K562 (cell line): ENCODE measurements around the gene TAF4.

ENCODE experiments used
- FOSL1 ChIP-seq: fragments of 200-800 bp; sonication (Bioruptor generic); conservative IDR thresholded peaks from 2 replicates; pipeline ENCODE4 v1.6.1; 2016; ENCODE audit warnings: missing genetic modification characterization, missing compliant biosample characterization
- NCOA2 ChIP-seq, 2 experiments: fragments of 450-650 bp; IDR thresholded peaks; 2 replicates each; pipeline ENCODE4 v1.6.1; 2018; ENCODE audit warnings: mild to moderate bottlenecking in 2 of 2, moderate library complexity in 1 of 2; ENCODE audit not compliant: partially characterized antibody in 2 of 2
- RAD21 ChIP-seq, 2 experiments: fragments of 250-450 bp in 1 of 2; fragments of 450-650 bp in 1 of 2; sonication (Bioruptor Pico) in 1 of 2; formaldehyde crosslinking in 1 of 2; IDR thresholded peaks in 1 of 2; conservative IDR thresholded peaks in 1 of 2; 2 replicates each; pipeline versions ENCODE4 v1.4.0 to v1.8.0; 2020 to 2022; ENCODE audit warnings: mild to moderate bottlenecking in 2 of 2, moderate library complexity in 1 of 2
- RFX5 ChIP-seq: IDR thresholded peaks from 2 replicates; pipeline ENCODE4 v1.6.1; 2011; ENCODE audit warnings: low read depth, mild to moderate bottlenecking, improper control_type of control experiment, low read length
- ZBTB26 ChIP-seq: fragments of 450-650 bp; formaldehyde crosslinking; IDR thresholded peaks from 2 replicates; pipeline ENCODE4 v1.4.0; 2022; ENCODE audit warnings: missing genetic modification characterization
- ZNF143 ChIP-seq: sonication (generic); formaldehyde crosslinking; IDR thresholded peaks from 2 replicates; pipeline ENCODE4 v1.9.0; 2022; ENCODE audit warnings: mild to moderate bottlenecking, missing genetic modification reagents
- TF ChIP-seq, protein P1 (sequence below), 3 experiments: IDR thresholded peaks in 2 of 3; conservative IDR thresholded peaks in 1 of 3; 2 replicates each; pipeline ENCODE4 v1.5.1; 2011 to 2012; ENCODE audit warnings: low read length in 3 of 3, mild to moderate bottlenecking in 3 of 3, control low read depth in 2 of 3, improper control_type of control experiment in 1 of 3, inconsistent platforms in 1 of 3, low read depth in 1 of 3, mixed read lengths in 1 of 3, moderate library complexity in 1 of 3; ENCODE audit not compliant: insufficient read depth in 2 of 3
- TF ChIP-seq, protein P2 (sequence below): fragments of 200-600 bp; sonication (generic); IDR thresholded peaks from one replicate; pipeline ENCODE4 v1.6.1; 2012; ENCODE audit warnings: mild to moderate bottlenecking, low read depth, low read length, inconsistent platforms

DNA sequence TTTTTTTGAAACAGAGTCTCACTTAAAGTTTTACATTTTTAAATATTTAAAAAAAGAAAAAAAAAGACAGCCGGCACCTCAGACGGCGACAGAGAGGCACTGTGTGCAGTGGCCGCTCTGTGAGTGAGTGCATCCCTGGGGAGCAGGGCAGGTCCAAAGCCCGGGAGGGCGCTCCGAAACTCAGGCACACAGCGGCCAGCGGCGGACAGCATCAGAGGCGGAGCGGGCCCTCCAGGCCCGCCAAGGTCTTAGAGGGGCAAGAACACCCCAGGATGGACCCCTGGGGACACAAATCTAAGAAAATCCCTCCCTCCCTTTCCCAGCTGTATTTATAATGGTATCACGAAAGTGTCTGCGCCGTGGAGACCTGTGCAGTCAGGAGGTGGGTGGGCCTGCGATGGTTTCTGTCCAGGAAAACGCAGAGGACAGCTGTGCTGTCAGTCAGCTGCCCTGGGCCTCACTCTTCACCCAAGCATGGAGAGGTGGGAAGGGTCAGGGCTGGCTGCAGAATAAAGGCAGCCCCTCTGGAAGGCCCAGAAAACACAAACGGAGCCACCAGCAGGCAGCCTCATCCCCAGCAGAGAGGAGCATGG is 43.8 kb downstream of the TAF4 start:
- no peak for TF ChIP-seq ZNF143 (CRISPR knock-in tag)
- no peak for TF ChIP-seq RAD21 (CRISPR knock-in tag; conservative IDR thresholded peaks at IDR 0.05 in 1 of 2, IDR thresholded peaks at IDR 0.05 in 1 of 2)
- TF ChIP-seq, protein P1, sequence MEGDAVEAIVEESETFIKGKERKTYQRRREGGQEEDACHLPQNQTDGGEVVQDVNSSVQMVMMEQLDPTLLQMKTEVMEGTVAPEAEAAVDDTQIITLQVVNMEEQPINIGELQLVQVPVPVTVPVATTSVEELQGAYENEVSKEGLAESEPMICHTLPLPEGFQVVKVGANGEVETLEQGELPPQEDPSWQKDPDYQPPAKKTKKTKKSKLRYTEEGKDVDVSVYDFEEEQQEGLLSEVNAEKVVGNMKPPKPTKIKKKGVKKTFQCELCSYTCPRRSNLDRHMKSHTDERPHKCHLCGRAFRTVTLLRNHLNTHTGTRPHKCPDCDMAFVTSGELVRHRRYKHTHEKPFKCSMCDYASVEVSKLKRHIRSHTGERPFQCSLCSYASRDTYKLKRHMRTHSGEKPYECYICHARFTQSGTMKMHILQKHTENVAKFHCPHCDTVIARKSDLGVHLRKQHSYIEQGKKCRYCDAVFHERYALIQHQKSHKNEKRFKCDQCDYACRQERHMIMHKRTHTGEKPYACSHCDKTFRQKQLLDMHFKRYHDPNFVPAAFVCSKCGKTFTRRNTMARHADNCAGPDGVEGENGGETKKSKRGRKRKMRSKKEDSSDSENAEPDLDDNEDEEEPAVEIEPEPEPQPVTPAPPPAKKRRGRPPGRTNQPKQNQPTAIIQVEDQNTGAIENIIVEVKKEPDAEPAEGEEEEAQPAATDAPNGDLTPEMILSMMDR (IDR thresholded peaks at IDR 0.05 in 2 of 3, conservative IDR thresholded peaks at IDR 0.05 in 1 of 3; ENCODE audit: insufficient read depth in 2 of 3, low read depth in 1 of 3, low read length in 3 of 3) = no peak
- no peak for TF ChIP-seq NCOA2 (IDR thresholded peaks at IDR 0.05; ENCODE audit: partially characterized antibody in 2 of 2)
- TF ChIP-seq, protein P2, sequence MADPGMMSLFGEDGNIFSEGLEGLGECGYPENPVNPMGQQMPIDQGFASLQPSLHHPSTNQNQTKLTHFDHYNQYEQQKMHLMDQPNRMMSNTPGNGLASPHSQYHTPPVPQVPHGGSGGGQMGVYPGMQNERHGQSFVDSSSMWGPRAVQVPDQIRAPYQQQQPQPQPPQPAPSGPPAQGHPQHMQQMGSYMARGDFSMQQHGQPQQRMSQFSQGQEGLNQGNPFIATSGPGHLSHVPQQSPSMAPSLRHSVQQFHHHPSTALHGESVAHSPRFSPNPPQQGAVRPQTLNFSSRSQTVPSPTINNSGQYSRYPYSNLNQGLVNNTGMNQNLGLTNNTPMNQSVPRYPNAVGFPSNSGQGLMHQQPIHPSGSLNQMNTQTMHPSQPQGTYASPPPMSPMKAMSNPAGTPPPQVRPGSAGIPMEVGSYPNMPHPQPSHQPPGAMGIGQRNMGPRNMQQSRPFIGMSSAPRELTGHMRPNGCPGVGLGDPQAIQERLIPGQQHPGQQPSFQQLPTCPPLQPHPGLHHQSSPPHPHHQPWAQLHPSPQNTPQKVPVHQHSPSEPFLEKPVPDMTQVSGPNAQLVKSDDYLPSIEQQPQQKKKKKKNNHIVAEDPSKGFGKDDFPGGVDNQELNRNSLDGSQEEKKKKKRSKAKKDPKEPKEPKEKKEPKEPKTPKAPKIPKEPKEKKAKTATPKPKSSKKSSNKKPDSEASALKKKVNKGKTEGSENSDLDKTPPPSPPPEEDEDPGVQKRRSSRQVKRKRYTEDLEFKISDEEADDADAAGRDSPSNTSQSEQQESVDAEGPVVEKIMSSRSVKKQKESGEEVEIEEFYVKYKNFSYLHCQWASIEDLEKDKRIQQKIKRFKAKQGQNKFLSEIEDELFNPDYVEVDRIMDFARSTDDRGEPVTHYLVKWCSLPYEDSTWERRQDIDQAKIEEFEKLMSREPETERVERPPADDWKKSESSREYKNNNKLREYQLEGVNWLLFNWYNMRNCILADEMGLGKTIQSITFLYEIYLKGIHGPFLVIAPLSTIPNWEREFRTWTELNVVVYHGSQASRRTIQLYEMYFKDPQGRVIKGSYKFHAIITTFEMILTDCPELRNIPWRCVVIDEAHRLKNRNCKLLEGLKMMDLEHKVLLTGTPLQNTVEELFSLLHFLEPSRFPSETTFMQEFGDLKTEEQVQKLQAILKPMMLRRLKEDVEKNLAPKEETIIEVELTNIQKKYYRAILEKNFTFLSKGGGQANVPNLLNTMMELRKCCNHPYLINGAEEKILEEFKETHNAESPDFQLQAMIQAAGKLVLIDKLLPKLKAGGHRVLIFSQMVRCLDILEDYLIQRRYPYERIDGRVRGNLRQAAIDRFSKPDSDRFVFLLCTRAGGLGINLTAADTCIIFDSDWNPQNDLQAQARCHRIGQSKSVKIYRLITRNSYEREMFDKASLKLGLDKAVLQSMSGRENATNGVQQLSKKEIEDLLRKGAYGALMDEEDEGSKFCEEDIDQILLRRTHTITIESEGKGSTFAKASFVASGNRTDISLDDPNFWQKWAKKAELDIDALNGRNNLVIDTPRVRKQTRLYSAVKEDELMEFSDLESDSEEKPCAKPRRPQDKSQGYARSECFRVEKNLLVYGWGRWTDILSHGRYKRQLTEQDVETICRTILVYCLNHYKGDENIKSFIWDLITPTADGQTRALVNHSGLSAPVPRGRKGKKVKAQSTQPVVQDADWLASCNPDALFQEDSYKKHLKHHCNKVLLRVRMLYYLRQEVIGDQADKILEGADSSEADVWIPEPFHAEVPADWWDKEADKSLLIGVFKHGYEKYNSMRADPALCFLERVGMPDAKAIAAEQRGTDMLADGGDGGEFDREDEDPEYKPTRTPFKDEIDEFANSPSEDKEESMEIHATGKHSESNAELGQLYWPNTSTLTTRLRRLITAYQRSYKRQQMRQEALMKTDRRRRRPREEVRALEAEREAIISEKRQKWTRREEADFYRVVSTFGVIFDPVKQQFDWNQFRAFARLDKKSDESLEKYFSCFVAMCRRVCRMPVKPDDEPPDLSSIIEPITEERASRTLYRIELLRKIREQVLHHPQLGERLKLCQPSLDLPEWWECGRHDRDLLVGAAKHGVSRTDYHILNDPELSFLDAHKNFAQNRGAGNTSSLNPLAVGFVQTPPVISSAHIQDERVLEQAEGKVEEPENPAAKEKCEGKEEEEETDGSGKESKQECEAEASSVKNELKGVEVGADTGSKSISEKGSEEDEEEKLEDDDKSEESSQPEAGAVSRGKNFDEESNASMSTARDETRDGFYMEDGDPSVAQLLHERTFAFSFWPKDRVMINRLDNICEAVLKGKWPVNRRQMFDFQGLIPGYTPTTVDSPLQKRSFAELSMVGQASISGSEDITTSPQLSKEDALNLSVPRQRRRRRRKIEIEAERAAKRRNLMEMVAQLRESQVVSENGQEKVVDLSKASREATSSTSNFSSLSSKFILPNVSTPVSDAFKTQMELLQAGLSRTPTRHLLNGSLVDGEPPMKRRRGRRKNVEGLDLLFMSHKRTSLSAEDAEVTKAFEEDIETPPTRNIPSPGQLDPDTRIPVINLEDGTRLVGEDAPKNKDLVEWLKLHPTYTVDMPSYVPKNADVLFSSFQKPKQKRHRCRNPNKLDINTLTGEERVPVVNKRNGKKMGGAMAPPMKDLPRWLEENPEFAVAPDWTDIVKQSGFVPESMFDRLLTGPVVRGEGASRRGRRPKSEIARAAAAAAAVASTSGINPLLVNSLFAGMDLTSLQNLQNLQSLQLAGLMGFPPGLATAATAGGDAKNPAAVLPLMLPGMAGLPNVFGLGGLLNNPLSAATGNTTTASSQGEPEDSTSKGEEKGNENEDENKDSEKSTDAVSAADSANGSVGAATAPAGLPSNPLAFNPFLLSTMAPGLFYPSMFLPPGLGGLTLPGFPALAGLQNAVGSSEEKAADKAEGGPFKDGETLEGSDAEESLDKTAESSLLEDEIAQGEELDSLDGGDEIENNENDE = no peak
- TF ChIP-seq RFX5 = no peak
- TF ChIP-seq FOSL1 (tag) = no peak
- TF ChIP-seq ZBTB26 = no peak
